Central memory CD8-positive, alpha-beta T cell (primary cell): Measurements from ENCODE around the gene DUXB.

Source experiments
- ATAC-seq: fragments of 150-1000 bp; cut with Tn5 transposase; replicated peaks from 2 replicates; pipeline ENCODE4 v1.10.0; 2022; ENCODE audit warnings: mild to moderate bottlenecking, moderate FRiP score, moderate number of reproducible peaks; ENCODE audit not compliant: poor library complexity, severe bottlenecking; ENCODE audit errors: extremely low read depth
- DNase-seq, 2 donors: peaks; one replicate each; pipeline ENCODE4 v3.0.0; 2021; ENCODE audit warnings: low spot score in 2 of 2
- H3K27ac Mint-ChIP-seq: one replicate; pipeline ENCODE4 v1.8.0; 2022; ENCODE audit warnings: low read depth, mild to moderate bottlenecking, moderate library complexity, mixed read lengths
- H3K27me3 Mint-ChIP-seq: one replicate; pipeline ENCODE4 v1.8.0; 2022; ENCODE audit warnings: mixed read lengths
- H3K36me3 Mint-ChIP-seq: one replicate; pipeline ENCODE4 v1.8.0; 2022; ENCODE audit warnings: mild to moderate bottlenecking, moderate library complexity, mixed read lengths; ENCODE audit not compliant: insufficient read depth
- H3K4me1 Mint-ChIP-seq: one replicate; pipeline ENCODE4 v1.8.0; 2022; ENCODE audit warnings: mixed read lengths
- H3K4me3 Mint-ChIP-seq: one replicate; pipeline ENCODE4 v1.8.0; 2022; ENCODE audit warnings: mild to moderate bottlenecking, moderate library complexity, mixed read lengths
- H3K9me3 Mint-ChIP-seq: one replicate; pipeline ENCODE4 v1.8.0; 2022; ENCODE audit warnings: mixed read lengths

Gene DUXB

GRCh38 chr16:75648265-75649076, 52.8 kb downstream of the DUXB start:
- no peaks in the 10 kb centered on the region for H3K27me3 Mint-ChIP-seq
- ATAC-seq, result peak; percentile 51
- peak; percentile 79 to 83 for DNase-seq
- peaks cover 53% of the 10 kb centered on the region for H3K36me3 Mint-ChIP-seq
- H3K27ac Mint-ChIP-seq, result peak overlapping the region; percentile 99
- H3K4me3 Mint-ChIP-seq, result peak overlapping the region; percentile 81
- H3K9me3 Mint-ChIP-seq, result no peaks in the 10 kb centered on the region
- H3K4me1 Mint-ChIP-seq, result peaks cover 60% of the 10 kb centered on the region

- DNase-seq (peak; percentile 93 to 95), ATAC-seq (peak; percentile 83)
- peak within 1 kb of the TSS; percentile 99 for H3K27ac Mint-ChIP-seq
- H3K36me3 Mint-ChIP-seq, result peaks cover 53% of the 10 kb centered on the region
- peak within 1 kb of the TSS; percentile 81 for H3K4me3 Mint-ChIP-seq
- peaks cover 52% of the 10 kb centered on the region for H3K4me1 Mint-ChIP-seq
- no peaks in the 10 kb centered on the region for H3K27me3 Mint-ChIP-seq
- H3K9me3 Mint-ChIP-seq, result no peaks in the 10 kb centered on the region
Measured at GRCh38 chr16:75647492-75648264, 53.6 kb downstream of the DUXB start, which contains the start of the genes KARS1 and TERF2IP. Gene KARS1, minus strand, starts transcription at chr16:75647665. Its CDS starts 26 bp downstream, at chr16:75647639. Gene TERF2IP, plus strand, starts transcription at chr16:75647773. Its CDS starts 110 bp downstream, at chr16:75647883.

- ATAC-seq, result peak; percentile 2
- peak overlapping the region; percentile 81 for H3K4me3 Mint-ChIP-seq
- H3K27me3 Mint-ChIP-seq, result no peaks in the 10 kb centered on the region
- peaks cover 47% of the 10 kb centered on the region for H3K4me1 Mint-ChIP-seq
- H3K27ac Mint-ChIP-seq, result peak overlapping the region; percentile 99
- no peaks in the 10 kb centered on the region for H3K9me3 Mint-ChIP-seq
- peaks cover 58% of the 10 kb centered on the region for H3K36me3 Mint-ChIP-seq
- DNase-seq, result no peak
Measured at GRCh38 chr16:75647112-75647491, 54.2 kb downstream of the DUXB start.

GRCh38 chr16:75644240-75645012, 56.8 kb downstream of the DUXB start:
- Mint-ChIP-seq H3K9me3 (no peaks in the 10 kb centered on the region), H3K4me1 (peaks cover 30% of the 10 kb centered on the region), H3K36me3 (peaks cover 69% of the 10 kb centered on the region), H3K4me3 (peak overlapping the region; percentile 66), H3K27ac (peak overlapping the region; percentile 80), H3K27me3 (no peaks in the 10 kb centered on the region)
- DNase-seq (no peak), ATAC-seq (no peak)
